HG02610 (cell line): ENCODE data around the gene CEP104.
"Not testable (repeated sequence)": the region's sequence is repeated elsewhere in the genome, so short reads cannot be mapped to it uniquely, and the experiment has no call there.

Source experiments
- ATAC-seq: cut with Tn5 transposase; IDR thresholded peaks from one replicate; pipeline ENCODE4 v1.9.1; 2021; ENCODE audit warnings: mild to moderate bottlenecking, moderate library complexity; ENCODE audit not compliant: unreplicated experiment

CEP104 gene

DNA sequence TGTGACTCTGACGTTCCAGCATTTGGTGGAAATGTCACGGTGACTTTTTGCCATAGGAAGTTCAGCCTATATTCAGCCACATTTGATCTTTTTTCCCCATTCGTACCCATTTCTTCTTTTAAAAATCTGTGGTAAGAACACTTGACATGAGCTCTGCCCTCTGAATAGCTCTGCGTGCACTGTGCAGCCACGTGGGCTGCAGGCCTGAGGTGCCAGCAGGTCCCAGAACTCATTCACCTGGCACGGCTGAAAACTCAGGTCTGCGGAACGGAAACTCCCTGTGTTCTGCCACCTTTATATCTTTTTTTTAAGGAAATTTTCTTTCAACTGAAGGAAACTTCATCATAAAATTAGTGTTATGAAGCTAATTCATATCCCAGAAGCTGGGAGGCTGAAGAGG is 28.6 kb downstream of the CEP104 start:
- ATAC-seq: no peak

DNA sequence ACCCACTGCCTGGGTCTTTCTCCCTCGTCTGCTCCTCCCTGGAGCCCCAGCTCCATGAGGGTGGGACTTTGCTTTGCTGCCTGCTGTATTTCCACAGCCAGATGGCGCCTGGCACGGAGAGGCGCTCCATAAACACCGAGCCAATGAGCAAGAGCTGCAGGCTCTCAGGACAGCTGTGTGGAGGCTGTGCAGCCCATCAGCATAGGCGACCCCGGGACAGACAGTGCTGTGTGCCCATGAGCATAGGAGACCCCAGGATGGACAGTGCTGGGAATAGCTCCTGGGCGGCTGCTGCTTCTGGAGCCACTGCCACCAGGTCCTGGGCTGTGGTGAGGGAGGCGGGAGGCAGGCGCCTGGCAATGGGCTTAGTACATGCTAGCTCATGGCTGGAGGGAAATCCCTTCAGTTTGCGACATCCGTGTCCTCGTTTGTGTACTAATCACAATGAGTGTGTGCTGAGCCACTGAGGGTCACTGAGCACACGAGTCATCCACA is 29.2 kb downstream of the CEP104 start:
- no peak for ATAC-seq

- no peak for ATAC-seq
Measured at GRCh38 chr1:3825356-3825755, 31.7 kb downstream of the CEP104 start.

- no peak for ATAC-seq
Measured at GRCh38 chr1:3824650-3825049, 32.4 kb downstream of the CEP104 start.

GRCh38 chr1:3822421-3822820 is 34.6 kb downstream of the CEP104 start:
- ATAC-seq: no peak

GRCh38 chr1:3821908-3822307 is 35.1 kb downstream of the CEP104 start:
- ATAC-seq: no peak

DNA sequence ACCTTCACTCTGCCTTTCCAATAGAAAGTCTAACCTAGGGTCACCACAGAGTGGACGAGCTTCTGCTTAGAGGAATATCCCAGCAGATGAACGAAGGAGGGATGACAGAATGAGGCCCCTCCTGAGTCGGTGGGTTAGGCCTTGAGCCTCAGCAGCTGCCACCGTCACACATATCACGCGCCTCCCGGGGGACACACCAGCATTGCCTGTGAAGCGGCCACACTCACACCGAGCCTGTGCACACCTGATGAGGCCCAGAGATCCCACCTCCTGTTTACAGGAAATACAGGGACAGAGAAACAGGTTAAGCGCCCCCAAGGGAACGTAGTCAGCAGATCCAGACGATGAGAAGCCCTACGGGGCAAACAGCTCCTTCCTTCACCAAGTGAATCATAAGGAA is 35.6 kb downstream of the CEP104 start:
- no peak for ATAC-seq

GRCh38 chr1:3821004-3821403 is 36.0 kb downstream of the CEP104 start:
- ATAC-seq: no peak

DNA sequence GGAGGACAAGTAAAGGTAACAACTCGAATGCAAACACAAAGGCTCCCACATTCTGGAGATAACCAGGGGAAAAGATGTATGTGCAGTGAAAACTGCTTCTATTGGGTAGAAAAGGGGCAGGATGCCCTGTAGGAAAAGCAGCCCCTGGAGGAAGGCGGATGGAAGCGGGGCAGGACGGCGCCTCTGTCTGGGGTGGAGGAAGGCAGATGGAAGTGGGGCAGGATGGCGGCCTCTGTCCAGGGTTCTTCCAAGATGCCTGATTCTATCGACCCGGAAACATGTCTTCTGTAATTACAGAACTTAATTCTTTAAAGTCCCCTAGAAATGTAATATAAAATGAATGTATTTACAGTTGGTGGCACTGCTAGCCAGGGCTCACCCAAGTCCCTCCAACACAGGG is 36.7 kb downstream of the CEP104 start:
- ATAC-seq: no peak

- ATAC-seq: no peak
Measured at GRCh38 chr1:3819771-3820200, 37.2 kb downstream of the CEP104 start.

- no peak for ATAC-seq
Measured at GRCh38 chr1:3817821-3818597, 39.0 kb downstream of the CEP104 start.

GRCh38 chr1:3817138-3817740 is 39.8 kb downstream of the CEP104 start:
- ATAC-seq: no peak

DNA sequence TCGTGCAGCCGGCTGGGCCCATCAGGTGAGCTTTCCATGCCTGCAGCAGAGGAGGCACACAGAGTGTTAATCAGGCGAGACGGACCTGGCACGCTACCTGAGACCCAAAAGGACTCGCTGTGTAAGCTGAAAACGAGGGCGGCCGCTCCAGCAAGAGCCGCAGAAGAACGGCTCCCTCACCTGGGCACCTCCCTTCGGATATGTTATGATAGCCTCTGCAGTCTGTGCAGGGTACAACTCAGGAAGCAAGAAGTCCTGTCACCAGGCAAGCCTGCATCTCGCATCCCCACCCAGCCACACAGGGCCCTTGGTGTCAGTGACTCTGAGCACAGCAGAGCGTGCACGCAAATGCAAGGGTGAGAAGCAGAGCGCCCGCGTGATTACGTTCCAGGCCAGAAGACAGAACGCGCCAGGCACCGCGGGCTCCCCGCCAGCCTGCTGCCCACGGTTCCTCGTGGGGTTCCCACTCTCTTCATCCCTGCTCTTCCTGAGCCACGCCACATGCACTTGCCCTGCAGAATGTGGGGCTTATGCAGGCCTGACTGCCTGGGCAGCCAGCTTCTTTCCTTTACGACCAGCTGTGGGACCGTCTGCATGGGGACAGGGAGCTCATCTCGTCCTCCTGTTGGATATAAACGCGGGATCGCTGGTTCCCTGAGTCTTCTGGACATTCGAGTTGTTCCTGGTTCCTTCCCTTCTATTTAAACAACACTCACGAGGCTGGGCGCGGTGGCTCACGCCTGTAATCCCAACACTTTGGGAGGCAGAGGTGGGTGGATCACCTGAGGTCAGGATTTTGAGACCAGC is 40.5 kb downstream of the CEP104 start:
- no peak for ATAC-seq

DNA sequence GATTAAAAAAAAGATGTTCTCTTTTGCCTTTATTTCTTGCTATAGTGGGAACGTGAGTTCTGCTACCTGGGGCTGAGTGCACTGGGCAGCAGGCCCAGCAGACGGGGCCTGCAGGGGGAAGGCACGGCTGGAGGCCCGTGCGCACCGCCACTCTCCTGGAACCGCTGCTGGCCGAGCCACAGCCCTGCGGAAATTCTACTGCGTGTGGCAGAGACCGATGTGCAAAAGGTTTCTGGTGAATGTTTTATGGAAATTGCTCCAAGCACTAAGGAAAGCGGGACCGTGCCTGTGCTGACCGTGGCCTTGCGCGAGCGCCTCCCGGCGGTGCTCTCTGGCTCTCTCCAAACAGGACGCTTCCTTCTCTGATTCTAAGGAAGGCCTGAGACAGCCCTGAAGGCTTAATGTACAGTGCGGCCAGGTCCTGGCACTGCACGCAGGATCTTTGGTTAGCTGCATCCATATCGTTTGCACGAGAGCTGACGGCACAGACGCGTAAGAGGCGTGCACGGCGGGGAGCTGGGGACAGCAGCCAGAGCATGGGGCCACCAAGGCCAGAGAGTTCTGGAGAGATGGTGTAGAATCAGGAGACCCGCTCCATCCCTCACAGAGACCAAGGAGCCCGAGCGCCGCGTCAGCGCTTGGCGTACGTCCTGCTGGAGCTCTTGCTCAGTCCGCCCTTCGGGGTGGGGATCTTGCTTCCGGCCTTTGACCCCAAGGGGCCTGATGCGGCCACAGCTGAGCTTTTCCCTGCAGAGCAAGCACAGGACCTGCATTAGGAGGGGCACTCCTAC is 42.0 kb downstream of the CEP104 start:
- no peak for ATAC-seq

DNA sequence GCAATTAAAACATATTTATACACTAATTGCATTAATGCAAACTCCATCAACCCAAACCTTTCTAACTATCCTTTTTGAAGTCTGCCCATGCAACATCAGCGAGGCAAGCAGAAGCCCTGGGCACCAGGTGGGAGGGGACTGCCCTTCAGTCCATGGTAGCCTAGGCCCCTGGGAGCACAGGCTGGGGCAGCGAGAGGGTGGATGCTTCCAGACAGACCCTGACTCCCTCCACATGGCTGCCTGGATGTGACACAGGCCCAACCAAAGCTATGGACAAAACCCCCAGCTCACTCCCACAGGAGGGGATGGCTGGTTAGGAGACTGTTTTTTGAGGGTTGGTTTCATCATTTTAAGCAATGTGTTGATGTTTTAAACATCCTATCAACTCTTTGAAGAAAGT is 42.9 kb downstream of the CEP104 start:
- ATAC-seq: no peak

DNA sequence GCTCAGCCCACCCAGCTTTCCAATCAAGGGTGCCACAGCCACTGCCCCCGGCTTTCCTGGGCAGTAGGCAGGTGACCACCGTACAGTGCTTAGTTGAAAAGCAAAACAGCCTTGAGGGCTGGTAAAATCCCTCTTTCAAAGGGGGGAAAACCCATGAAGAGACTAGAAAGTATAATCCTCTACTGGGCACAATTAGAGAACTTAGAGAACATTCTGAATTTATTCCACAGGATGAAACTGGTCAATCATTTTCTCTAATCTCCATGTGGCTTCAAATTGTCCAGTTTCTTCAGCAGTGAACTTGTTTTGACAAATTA is 45.5 kb downstream of the CEP104 start:
- no peak for ATAC-seq

- not testable (repeated sequence) for ATAC-seq
Measured at GRCh38 chr1:3810149-3810761, 46.8 kb downstream of the CEP104 start.

DNA sequence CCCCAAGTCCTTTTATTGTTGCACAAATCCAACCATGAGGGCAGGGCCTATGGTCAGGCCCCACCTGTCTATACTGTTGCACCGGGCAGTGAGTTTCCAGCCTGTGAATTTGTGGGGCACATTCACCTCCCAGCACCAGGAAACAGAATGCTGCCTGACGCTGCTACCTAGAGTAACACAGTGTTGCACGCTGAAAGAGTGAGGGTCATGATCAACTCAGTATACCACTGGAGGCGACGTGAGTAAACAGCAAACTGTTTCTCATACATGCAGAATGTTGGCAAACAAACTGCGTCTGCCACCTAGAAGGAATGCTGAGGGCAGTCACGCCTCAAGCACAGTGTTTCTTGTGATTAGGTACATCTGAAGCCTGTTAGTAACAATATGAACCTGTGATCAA is 47.3 kb downstream of the CEP104 start:
- ATAC-seq: no peak

DNA sequence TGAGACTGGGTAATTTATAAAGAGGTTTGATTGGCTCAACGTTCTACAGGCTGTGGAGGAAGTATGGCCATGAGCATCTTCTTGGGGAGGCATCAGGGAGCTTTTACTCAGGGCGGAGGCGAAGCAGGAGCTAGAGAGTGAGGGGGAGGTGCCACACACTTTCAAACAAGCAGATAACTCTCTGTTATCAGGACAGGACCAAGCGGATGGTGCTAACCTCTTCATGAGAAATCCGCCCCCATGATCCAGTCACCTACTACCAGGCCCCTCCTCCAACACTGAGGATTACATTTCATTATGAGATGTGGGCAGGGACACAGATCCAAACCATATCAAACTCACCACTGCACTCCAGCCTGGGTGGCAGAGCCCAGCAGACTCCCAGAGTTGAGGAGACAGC is 49.2 kb downstream of the CEP104 start:
- ATAC-seq: no peak

GRCh38 chr1:3805038-3805437 is 52.0 kb downstream of the CEP104 start:
- ATAC-seq: no peak

DNA sequence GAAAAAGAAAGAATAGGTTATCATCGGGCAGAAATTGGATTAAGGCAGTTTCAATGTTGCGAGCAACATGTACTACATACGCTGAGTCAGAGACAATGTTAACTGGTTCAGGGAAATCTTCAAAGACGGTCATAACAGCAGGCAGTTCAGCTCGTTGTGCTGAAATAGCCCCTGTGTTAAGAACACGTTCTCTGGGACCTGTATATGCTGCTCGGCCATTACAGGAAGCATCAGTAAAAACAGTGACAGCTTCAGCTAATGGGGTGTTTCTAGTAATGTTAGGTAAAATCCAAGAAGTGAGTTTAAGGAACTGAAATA is 52.4 kb downstream of the CEP104 start:
- not testable (repeated sequence) for ATAC-seq
